ENCODE data around the gene STOM.

The STOM gene

DNA sequence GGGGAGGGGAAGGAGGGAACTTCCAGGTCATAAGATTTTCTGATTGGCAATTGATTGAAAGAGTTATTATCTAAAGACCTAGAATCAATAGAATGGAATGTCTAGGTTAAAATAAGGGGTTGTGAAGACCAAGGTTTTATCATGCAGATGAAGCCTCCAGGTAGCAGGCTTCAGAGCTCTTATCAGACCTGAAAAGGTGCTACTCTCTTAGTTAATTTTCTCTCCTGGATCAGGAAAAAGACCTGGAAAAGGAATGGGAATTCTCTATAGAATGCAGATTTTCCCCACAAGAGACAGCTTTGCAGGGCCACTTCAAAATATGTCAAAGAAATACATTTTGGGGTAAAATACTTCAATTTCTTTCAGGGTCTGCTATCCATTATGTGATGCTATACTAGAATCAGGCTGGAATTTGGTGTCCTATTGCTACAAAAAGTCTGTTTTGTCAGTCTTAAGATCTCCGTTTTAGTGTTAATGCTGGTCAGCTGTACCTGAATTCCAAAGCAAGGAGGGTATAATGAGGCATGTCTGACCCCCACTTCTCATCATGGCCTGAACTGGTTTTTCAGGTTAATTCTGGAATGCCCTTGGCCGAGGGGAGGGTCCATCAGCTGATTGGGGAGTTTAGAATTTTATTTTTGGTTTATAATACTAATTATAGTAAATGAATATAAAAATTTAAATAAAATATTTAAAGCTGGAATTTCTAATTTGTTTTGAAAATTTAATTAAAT is 16.6 kb upstream of the STOM start:
- DNase-seq (ENCODE audit: low read depth) = no peak
- no peak overlapping the region for H3K4me3 ChIP-seq (ENCODE audit: low read length)
- TF ChIP-seq, protein P1, sequence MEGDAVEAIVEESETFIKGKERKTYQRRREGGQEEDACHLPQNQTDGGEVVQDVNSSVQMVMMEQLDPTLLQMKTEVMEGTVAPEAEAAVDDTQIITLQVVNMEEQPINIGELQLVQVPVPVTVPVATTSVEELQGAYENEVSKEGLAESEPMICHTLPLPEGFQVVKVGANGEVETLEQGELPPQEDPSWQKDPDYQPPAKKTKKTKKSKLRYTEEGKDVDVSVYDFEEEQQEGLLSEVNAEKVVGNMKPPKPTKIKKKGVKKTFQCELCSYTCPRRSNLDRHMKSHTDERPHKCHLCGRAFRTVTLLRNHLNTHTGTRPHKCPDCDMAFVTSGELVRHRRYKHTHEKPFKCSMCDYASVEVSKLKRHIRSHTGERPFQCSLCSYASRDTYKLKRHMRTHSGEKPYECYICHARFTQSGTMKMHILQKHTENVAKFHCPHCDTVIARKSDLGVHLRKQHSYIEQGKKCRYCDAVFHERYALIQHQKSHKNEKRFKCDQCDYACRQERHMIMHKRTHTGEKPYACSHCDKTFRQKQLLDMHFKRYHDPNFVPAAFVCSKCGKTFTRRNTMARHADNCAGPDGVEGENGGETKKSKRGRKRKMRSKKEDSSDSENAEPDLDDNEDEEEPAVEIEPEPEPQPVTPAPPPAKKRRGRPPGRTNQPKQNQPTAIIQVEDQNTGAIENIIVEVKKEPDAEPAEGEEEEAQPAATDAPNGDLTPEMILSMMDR (conservative IDR thresholded peaks at IDR 0.05; ENCODE audit: low read depth, low read length) = no peak

DNA sequence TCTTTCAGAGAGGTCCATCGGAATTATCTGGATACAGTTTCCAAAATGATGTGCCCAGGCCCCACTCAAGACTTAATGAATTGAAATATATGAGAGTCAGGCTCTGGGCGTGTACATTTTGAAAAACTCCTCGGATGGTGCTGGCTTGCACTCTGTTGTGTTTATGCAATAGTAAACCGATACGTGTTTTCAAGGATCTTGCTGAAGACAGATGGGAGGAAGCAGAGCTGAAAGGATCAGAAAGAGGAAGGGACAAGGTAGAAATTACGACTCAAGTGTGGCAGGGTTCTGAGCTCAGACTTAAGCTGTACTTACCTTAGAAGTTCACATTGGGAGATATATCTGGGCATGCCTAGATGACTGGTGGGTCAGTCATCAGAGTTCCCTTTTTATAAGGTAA is 13.7 kb upstream of the STOM start:
- no peak overlapping the region for H3K4me3 ChIP-seq (ENCODE audit: low read length)
- DNase-seq (ENCODE audit: low read depth) = no peak
- TF ChIP-seq, protein P1 (conservative IDR thresholded peaks at IDR 0.05; ENCODE audit: low read depth, low read length) = no peak

DNA sequence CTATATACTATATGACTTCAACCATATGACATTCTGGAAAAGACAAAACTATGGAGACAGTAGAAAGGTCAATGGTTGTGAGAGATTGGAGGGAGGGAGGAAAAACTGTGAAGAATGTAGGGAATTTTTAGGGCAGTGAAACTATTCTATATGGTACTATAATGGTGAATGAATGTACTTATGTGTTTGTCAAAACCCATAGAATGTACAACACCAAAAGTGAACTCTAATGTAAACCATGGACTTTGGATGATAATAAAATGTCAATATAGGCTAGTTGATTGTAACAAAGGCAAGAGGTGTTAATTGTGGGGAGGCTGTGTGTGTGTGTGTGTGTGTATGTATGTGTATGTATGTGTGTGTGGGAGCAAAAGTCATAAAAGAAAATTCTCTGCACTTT is 10.8 kb upstream of the STOM start:
- no peak for DNase-seq (ENCODE audit: low read depth)
- TF ChIP-seq, protein P1 (conservative IDR thresholded peaks at IDR 0.05; ENCODE audit: low read depth, low read length) = no peak
- no peak overlapping the region for H3K4me3 ChIP-seq (ENCODE audit: low read length)

DNA sequence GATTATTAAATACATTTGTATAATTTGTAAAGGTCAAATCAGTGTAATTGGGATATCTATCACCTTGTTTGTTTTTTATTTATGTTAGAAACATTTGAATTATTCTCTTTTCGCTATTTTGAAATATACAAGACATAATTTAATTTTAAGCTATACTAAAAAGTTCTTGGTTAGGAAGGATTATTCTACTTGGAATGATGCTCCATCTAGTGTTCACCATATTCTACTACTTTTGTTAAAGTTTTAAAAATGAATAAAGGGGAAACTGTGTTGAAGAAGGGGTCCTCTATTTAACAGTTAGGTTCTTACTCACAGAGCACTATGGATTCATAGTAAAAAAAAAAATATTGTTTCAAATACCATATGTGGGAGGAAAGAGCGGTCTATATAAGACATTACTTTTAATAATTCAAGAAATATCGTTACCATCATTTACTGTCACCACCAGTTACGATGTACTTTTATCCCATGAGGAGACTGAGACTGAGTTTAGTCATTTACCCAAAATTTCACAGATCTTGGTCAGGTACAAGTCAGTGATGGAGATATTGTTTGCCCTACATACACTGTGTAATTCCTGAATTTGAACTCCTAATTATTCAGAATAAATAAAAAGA is 6.3 kb upstream of the STOM start:
- H3K4me3 ChIP-seq (ENCODE audit: low read length) = no peak overlapping the region
- TF ChIP-seq, protein P1 (conservative IDR thresholded peaks at IDR 0.05; ENCODE audit: low read depth, low read length) = peak; percentile 38
- no peak for DNase-seq (ENCODE audit: low read depth)

DNA sequence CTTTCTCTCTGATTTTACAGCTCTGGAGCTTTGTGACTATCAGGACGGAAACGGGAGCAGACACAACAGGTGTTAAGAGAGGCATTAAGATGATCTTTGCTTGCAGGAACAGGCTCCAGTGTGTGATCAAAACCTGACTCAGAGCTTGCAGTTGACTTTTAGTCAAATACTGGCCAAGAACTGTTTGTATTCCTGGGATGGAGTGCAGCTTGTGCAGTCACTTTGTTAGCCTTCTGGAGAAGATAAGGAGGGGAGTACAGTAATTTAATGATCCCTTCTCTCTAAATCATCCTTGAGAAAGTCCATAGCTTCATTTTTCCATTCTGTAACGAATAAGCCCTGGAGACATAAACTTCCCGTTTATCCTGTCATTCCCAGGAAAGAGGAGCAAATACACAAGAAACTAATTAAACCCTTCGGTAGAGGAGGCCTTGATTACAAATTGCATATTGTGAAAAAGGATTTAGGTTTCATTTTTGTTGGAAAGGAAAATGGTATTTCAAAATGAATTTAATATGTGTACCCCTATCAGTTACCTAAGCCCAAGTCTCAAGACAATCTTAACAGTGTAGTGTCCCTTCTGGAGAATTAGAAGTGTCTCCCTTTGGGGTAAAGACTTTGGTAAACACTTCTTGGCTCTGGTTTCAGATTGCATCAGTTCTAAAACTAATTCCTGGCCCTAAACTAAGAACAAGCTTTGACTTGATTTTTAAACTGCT is 3.1 kb upstream of the STOM start:
- TF ChIP-seq, protein P1 (conservative IDR thresholded peaks at IDR 0.05; ENCODE audit: low read depth, low read length) = no peak
- no peak for DNase-seq (ENCODE audit: low read depth)
- H3K4me3 ChIP-seq (ENCODE audit: low read length) = no peak overlapping the region

DNA sequence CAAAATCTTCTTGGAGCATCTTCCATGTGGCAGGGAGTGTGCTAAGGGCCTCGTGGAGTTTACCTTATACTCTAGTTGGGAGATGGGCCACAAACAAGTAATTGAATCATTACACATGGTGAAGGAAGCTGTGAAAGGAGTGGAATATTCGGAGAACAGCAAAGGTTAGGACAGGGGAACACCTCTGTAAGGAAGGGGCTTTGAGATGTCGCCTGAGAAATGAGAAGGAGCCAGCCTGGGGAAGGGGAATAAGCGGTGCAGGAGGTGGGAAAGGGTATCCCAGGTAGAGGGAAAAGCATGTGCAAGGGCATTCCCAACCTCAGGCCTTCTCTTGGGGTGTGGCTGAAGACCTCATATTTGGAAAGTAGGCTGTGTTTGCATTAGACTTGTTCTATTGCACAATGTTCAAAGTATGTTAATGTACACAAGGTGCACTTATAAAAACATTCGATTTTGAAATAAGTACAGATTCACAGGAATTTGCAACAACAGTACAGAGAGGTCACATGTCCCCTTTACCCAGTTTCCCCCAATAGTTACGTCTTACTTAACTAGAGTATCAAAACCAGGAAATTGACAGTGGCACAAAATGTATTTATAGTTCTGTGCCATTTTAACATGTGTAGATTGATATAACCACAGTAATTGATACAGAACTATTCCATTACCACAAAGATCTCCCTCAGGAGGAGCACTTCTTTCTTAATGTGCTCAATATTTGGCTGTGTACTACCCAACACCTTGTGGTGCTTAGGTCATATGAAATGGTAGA is 2.4 kb upstream of the STOM start:
- no peak for DNase-seq (ENCODE audit: low read depth)
- TF ChIP-seq, protein P1 (conservative IDR thresholded peaks at IDR 0.05; ENCODE audit: low read depth, low read length) = no peak
- no peak overlapping the region for H3K4me3 ChIP-seq (ENCODE audit: low read length)

Data from retinal pigment epithelial cell (primary cell).